NCI-H1092 (cell line): Measurements from ENCODE around the gene PEX11B.
A peak's percentile ranks its signal among the peaks of the same experiment; 100 is the strongest.

ENCODE experiments used
- DNase-seq: peaks from one replicate; lab custom pipeline; 2025; lab: John Stamatoyannopoulos, UW

PEX11B gene

GRCh38 chr1:145918144-145918991, at the start of gene PEX11B:
Gene PEX11B (minus strand): TSS chr1:145918717. CDS start chr1:145918688, 29 bp downstream.
- peak; percentile 79 for DNase-seq

GRCh38 chr1:145967288-145967687, 48.8 kb upstream of the PEX11B start:
- DNase-seq = no peak

DNA sequence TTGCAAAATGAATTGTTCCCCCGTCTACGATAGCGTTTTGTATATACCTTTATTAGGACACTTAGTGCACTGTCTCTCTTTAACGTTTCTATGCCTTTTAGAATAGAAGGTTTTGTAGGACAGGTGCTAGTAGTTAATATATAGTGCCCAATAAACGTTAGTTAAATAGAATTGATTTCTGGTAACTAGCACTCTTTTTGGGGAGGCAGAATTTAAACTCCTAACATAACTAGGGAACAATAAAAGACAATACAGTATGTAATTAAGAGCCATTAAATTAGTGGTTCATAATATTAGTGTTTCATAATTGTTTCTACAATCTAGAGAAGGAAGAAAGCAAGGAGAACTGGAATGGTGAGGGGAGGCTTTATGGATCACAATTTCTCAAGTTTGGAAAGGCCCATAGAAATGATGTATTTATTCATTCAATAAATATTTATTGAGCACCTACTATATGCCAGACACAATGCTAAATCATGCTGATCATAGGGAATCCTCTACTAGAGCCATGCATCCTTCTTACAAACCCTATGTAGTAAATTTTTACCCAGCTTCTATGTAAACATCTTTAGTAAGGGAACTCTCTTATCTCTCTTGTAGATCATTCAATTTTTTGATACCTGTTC, 46.7 kb upstream of the PEX11B start:
- no peak for DNase-seq

DNA sequence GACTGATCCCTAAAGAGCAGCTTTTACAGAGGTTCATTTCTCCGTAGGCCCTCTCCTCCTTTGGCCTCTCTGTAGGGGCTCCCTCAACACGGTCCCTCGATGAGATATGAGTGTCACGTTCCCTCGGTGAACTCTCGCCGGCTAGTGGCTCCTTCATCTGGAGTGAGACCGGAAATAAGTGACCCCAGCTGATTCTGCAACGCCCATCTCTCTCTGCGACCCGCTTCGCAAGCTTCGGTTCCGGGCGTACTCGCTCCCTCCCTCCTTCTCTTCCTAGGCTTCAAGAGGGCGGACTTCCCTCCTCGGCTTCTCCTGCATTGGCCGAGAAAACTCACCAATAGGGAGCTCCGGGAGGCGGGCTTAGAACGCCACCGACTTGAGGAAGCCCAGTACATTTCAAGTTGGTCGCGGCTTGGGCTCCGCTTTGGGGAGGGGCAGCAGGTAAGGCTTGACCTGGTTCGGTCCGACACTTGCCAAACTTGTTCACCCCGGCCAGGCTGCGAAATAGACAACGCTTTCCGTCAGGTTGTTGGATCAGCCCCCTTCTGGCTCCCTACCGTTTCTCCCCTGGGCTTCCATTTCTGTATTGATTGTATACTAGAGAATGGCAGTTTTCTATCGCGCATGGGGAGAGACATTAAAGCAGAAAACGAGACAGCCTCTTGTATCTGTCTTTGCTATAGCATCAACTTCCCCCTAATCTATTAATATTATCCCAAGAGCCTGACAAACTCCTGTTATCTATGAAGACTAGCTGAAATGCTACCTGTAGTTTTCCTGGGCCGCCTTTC, 46.0 kb upstream of the PEX11B start, which contains the start of the genes ANKRD34A and POLR3GL:
Gene ANKRD34A (minus strand): TSS at position 248 of the 791 bp plus-strand sequence. CDS start 2,816 bp downstream, outside the sequence.
Gene POLR3GL (plus strand): TSS at position 363 of the 791 bp plus-strand sequence. CDS start 10,176 bp downstream, outside the sequence.
- DNase-seq = peak; percentile 94

GRCh38 chr1:145963265-145964019, 44.9 kb upstream of the PEX11B start:
- no peak for DNase-seq

GRCh38 chr1:145962157-145963102, 43.9 kb upstream of the PEX11B start:
- no peak for DNase-seq

GRCh38 chr1:145961425-145962156, 43.1 kb upstream of the PEX11B start:
- DNase-seq = no peak

DNA sequence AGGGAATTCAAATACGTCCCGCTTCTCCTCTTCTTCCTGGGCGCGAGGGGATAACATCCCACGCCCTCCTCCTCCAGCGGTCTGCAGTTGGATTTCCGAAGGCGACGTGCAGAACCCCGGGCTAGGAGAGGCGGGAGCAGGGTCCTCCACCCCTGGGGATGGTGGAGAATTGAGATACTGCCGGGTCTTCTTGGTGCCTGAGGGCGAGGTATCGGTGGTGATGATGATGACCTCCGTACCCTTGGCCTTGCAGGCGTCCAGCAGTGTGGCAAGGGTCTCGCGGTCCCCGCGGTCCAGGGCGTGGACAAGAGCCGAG, 42.5 kb upstream of the PEX11B start:
- no peak for DNase-seq

DNA sequence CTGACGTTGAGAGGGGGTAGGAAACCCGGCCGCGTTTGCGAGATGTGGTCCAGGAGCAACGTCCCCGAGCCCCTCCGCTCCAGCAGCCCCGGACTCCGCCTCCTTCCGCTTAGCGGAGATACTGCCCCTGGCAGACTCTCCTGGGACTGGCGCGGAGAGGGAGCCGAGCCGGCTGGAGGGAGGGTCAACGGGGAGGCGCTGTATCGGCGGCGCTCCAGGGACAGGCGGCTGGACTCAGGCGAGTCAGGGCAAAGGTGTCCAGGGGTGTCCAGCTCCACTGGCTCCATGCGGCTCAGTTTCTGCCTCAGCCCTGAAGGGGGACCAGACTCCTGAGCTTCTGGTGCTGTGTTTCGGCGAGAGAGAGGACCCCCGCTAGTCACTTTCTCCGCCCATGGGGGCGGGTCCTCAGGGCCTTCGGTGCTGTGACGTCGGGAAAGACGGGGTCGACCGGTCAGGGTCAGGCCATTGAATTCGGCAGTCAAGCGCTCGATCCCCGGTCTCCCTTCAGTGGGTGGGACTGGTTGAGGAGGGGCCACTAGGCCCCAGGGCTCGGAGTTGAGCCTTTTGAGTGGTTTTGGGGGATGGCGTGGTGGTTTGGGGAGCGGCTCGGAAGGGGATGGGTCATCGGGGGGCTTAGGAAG, 42.1 kb upstream of the PEX11B start:
- DNase-seq = peak; percentile 80

DNA sequence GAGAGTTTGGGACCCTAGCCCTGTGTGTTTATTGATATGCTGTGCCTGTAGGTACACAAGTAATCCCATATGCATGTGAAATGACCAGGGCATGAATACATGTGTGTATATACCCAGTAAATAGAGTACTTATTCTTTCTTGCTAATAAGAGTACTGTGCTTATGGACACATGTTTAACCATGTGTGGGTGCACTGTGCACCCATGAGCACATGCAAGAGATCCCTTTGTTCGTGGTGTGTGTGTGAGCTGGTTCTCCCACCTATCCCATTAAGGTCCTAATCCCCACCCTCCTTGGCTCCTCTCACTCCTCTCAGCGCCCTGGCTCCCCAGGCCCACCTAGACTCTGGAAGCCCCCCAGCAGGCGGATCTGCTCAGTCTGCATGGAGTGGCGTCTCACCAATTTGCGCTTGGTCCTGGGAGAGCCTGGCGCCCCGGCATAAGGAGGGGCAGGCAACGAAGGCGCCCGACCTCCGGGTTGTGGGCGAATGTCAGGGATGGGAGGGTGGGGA, 41.5 kb upstream of the PEX11B start:
- no peak for DNase-seq

DNA sequence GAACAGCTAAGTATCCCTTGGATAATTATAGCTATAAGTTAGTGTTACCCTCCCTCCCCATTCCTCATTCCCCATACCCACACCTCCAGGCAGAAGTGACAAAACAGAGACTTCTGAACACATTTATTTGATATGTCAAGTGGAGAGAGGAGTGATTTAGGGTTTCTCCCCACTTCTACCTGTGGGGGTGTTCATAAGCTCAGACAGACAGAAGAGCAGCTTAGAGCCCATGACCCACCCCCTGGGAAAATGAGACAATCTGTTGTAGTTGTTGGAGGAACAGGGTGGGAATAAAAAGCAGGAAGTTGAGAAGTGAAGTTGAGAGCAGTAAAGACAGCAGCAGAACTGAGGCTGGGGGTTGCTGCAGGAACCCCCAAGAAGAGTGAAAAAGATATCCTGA, 40.8 kb upstream of the PEX11B start:
- DNase-seq = no peak

DNA sequence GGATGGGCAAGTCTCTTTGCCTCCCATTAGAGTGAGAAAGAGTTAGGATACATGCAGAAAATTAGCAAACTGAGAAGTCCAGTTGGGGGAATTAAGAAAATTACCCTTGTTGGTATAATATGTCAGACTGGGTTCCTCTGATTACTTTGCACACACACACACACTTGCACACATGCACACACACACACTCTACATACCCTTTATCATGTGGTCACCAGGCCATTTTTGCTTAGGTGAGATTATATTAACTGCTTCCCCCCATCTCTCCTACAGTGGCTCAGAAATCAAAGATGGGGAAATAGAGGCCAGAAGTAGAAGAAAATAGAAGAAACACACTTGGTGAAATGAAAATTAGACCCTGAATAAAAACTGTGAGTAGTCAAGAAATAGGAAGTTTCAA, 40.2 kb upstream of the PEX11B start:
- DNase-seq = no peak

DNA sequence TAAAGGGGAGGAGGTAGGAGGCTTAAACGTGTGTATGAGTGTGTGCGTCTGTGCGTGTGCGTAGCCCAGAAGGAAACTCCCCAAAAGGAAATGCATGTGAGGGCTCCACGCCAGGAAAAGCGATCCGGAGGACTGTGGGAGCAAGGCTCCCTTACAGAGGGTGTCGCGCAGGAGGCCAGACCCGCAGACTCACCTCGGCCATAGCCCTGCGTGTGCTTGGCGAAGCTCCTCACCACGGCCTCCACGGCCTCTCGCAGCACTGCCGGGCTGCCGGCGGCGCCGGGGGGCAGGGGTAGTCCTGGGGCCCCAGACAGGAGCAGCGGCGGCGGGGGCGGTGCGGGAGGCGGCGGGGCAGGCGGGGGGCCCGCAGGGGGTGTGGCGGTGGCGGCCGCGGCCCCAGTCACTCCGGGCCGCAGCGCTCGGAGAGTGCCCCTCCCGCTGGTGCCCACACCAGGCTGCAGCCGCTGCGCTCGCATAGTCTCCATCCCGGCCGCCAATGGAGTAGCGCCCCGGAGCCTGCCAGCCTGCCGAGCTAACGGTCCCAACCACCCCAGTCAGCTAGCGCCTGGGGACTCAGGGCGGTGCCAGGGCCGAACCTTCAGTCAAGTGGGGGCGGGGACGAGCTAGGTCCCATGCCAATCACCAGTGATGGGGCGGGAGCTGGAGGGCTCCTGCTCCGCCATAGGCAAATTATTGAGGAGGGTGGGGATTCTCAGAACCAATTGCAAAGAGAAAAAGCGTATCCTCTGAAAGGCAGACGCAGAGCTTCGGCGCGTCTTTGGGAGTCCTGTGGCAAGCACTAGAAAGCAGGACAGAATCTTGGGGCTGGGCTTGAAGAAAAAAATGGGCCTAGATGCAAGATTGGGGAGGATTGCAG, 39.2 kb upstream of the PEX11B start, which contains the start of gene LIX1L:
Gene LIX1L (minus strand): TSS at position 575 of the 877 bp plus-strand sequence. CDS start 90 bp downstream, at position 485.
- peak; percentile 97 for DNase-seq

- no peak for DNase-seq
These were observed 38.4 kb upstream of the PEX11B start for GRCh38 chr1:145956781-145957442.

- DNase-seq = no peak
These were observed 37.8 kb upstream of the PEX11B start for GRCh38 chr1:145956361-145956760.

GRCh38 chr1:145955436-145955835, 36.9 kb upstream of the PEX11B start:
- DNase-seq = no peak

DNA sequence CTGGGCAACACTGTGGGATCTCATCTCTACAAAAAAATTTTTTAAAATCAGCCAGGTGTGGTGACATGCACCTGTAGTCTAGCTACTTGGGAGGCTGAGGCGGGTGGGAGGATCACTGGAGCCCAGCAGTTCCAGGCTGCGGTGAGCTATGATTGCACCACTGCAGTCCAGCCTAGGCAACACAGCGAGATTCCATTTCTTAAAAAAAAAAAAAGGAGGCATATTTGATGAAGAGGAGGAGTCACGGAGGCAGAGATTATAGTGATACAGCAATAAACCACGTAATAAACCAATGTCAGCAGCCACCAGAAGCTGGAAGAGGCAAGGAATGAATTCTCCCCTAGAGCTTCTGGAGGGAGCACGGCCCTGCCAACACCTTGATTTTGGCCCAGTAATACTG, 35.3 kb upstream of the PEX11B start:
- no peak for DNase-seq
